HG02610 (cell line): ENCODE data around the gene WSB1.

Source experiments
- ATAC-seq: cut with Tn5 transposase; IDR thresholded peaks from one replicate; pipeline ENCODE4 v1.9.1; 2021; ENCODE audit warnings: mild to moderate bottlenecking, moderate library complexity; ENCODE audit not compliant: unreplicated experiment

WSB1 gene

DNA sequence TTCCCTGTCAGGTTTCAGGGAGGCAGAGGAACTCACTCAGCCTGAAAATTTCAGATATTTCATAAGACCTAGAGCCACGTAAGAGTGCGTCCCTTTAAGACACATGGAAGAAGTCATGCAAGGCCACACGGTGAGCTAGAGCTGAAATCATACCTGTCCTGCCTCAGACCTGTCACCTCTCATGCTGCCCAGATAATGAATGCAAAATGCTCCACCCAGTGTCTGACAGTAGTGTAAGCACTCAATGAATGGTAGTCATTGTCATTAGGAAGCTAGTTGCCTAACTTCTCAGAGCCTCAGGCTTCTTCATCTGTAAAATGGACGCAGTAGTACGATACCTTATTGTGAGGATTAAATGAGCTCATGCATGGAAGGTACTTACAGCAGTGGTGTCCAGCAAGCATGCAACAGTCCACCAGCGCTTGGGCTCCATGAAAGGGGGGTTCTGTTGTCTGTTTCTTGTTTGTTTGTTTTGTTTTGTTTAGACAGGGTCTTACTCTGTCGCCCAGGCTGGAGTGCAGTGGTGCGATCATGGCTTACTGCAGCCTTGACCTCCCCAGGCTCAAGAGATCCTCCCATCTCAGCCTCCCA is 60.7 kb downstream of the WSB1 start:
- no peak for ATAC-seq

DNA sequence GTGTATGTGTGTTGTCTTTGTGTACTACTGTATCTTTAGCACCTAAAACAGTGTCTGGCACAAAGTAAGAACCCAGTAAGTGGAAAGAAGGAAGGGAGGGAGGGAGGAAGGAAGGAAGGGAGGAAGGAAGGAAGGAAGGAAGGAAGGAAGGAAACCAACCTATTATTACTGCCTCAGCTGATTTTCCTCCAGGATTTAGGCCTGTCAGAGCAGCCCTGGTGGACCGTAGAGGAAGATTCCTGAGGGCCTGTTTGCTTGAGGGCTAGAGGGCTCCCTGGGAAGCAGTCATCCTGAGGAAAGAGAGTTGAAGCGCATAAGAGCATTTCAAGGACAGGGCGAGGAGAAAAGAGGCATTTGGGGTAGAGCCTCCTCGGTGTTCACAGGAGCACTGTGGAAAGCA is 61.5 kb downstream of the WSB1 start:
- ATAC-seq = no peak

DNA sequence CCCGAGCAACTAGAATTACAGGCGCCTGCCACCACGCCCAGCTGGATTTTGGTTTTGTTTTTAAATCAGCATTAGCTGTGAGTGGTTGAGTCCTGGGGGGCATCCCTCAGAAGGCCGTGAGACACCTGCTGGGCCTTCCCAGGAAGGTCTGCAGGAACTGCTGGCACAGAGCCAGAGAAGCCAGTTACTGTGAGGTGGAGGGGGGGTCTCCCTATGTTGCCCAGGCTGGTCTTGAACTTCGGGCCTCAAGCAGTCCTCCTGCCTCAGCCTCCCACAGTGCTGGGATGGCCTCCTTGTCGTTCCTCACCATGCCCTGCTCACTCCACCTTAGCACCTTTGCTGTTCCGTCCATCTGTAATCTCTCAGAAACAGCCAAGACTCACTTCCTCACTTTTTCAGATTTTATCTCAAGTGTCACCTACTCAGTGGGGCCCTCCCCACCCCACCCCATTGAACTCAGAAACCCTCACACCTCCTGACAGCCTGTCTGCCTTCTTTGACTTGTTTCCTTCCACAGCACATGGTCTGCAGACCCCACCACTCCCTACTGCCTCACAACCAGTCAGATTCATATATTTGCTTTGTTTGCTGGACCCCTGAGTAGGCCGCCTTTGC is 62.3 kb downstream of the WSB1 start:
- ATAC-seq = no peak

DNA sequence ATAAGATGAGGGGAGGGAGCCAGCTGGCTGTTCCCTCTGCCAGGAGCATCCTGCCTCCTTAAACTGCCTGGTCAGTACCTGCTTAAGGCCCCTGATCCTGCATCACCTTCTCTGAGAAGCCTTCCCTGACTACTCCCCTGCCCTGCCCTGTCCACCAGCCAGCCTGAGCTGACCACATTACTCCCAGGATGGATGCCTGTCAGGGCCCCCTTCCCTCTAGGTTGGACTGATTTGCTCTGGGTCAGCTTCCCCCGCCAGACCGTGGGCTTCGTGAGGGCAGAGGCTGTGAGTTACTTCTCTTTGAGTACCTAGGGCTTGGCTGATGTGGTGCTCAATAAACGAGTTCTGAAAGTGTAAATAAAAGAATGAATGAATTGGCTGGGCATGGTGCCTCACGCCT is 63.3 kb downstream of the WSB1 start:
- ATAC-seq = no peak

DNA sequence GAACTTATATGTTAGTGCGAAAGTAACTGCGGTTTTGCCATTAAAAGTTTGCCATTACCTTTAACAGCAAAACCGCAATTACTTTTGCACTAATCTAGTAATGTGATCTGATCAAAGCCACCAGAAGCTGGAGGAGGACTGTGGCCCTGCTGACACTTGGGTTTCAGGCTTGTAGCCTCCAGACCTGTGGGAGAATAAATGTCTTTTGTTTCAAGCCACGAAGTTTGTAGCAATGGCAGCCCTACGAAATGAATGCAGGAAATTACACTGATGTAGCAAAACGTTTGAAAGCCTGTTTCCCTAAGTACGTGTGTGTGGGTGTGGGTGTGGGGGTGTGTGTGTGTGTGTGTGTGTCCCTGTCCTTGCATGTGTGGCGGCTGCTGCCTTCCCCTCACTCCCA is 66.6 kb downstream of the WSB1 start:
- no peak for ATAC-seq

DNA sequence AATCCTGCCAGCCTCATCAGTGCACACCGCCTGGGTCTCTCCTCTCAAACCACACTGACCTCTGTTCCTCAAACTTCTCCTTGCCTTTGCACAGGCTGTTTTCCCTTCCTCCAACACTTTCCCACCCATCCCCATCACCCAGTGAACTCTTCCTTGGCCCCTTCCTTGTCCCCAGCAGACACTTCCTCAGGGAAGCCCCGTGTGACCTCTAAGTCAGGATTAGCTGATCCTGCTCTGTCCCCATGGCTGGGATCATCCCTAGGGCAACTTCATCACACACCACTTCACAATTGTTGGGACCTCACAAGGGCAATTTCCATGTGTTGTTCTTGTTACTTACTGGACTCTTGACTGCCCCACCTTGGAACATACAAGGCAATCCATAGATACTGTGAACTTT is 67.8 kb downstream of the WSB1 start:
- no peak for ATAC-seq

DNA sequence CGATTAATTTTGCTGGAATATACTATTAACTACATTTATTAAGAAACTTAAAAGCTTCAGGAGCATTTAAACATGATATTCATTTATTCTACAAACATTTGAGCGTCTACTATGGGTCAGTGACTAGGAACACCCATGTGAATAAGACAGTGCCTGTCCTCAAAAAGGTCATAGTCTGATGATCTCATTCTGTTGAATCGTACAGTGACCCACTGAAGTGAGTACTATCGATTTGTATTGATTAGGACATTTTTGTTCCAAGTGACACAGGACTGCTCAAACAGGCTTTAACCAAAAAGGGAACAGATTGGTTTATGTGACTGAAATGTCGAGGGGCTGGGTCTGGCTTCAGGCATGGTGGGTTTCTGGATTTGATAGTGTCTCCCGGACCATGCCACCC is 68.6 kb downstream of the WSB1 start:
- ATAC-seq = no peak

DNA sequence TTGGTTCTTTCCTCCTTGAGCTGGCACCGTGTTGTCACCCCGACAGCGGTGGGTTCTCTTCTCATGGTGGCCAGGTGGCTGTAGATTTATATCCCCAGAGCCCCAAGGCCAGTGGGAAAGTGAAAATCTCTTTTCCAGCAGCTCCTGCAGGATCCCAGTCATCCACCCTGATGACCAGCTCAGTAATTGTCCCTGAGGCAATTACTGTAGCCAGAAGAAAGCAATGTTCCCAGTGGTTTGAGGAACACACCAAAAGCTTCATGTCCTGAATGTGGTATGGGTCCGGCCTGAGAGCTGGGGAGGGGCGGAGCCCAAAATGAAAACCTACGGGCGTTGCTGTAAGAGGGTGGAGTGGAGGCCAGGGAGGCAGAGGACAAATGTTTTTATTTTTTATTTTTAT is 69.0 kb downstream of the WSB1 start:
- ATAC-seq = no peak

DNA sequence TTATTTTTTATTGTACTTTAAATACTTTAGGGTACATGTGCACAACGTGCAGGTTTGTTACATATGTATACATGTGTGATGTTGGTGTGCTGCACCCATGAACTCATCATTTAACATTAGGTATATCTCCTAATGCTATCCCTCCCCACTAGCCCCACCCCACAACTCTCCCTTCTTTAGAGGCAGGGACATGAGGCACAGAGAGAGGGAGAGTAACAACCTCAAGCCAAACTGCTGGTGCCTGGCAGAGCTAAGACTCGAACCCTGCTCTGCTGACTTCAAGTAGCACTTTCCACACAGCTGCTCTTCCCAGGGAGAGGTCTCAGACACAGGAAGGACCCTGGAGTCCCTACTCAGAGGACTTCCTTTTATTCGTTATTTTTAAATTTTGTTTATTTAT is 69.4 kb downstream of the WSB1 start:
- no peak for ATAC-seq
